GM21576 (cell line): Measurements from ENCODE around the gene DYNLT5.
A peak's percentile ranks its signal among the peaks of the same experiment; 100 is the strongest.
"Not testable (repeated sequence)": the region's sequence is repeated elsewhere in the genome, so short reads cannot be mapped to it uniquely, and the experiment has no call there.

Source experiments
- ATAC-seq: cut with Tn5 transposase; IDR thresholded peaks from one replicate; pipeline ENCODE4 v1.9.1; 2021; ENCODE audit warnings: mild to moderate bottlenecking, moderate library complexity; ENCODE audit not compliant: unreplicated experiment

Gene DYNLT5

DNA sequence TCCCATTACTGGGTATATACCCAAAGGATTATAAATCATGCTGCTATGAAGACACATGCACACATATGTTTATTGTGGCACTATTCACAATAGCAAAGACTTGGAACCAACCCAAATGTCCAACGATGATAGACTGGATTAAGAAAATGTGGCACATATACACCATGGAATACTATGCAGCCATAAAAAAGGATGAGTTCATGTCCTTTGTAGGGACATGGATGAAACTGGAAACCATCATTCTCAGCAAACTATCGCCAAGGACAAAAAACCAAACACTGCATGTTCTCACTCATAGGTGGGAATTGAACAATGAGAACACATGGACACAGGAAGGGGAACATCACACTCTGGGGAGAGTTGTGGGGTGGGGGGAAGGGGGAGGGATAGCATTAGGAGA is 33.5 kb downstream of the DYNLT5 start:
- ATAC-seq = not testable (repeated sequence)

DNA sequence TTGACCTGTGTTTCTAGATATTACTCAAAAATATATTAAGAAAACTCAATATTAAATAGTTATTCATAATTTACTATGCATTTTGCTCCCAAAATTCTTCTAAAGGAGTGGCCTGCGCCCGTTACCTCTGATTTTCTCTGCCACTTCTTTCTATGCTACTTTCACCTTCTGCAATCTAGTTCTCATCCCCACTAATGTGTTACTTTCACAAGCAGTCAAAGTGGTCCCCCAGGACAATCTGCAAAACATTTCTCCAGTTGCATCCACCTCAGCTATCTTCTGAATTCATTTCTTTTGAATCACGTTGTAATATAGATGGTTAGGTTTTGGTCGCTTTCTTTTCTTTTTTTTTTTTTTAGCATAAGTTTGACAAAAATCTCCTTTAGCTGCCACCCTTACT is 35.4 kb downstream of the DYNLT5 start:
- no peak for ATAC-seq

DNA sequence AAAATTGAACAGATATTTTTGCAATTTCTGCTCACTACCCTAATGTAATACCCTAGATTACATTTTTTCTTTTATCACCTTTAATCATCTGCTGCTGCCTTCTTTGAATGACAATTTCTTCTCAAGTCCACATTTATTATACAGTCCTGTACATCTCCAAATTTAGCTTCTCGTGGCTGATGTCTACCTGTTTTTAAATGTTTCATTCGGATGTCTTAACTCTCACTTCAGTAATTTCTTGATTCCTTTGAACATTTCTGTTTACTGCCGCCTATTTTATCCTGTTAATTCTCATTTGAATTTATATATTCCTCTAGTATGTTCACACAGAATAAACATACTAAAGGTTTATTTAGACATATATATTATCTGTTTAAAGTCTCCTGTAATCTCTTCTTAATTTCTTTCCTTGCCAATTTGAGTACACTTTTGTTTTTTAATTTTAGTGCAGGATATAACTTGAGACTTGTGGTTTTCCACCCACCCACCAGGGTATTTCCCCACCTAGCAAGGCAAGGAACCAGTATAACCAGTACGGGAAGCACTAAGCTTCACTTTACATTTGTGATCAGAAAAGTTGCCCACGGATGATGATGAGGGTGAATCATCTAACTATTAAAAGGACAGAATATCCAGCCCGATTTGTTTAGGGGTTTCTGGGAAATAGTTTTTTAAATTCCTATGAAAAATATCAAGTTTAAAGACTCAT is 36.1 kb downstream of the DYNLT5 start:
- peak; percentile 91 for ATAC-seq

- no peak for ATAC-seq
Observed at GRCh38 chr1:66791621-66792610, 39.7 kb downstream of the DYNLT5 start.

DNA sequence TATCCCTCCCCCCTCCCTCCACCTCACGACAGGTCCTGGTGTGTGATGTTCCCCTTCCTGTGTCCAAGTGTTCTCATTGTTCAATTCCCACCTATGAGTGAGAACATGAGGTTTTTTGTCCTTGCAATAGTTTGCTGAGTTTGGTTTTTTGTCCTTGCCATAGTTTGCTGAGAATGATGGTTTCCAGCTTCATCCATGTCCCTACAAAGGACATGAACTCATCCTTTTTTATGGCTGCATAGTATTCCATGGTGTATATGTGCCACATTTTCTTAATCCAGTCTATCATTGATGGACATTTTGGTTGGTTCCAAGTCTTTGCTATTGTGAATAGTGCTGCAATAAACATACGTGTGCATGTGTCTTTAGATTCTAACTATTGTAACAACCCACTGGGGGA is 43.6 kb downstream of the DYNLT5 start:
- not testable (repeated sequence) for ATAC-seq

- no peak for ATAC-seq
Observed at GRCh38 chr1:66809245-66809644, 57.0 kb downstream of the DYNLT5 start.

- ATAC-seq = no peak
Observed at GRCh38 chr1:66809736-66810326, 57.6 kb downstream of the DYNLT5 start.

DNA sequence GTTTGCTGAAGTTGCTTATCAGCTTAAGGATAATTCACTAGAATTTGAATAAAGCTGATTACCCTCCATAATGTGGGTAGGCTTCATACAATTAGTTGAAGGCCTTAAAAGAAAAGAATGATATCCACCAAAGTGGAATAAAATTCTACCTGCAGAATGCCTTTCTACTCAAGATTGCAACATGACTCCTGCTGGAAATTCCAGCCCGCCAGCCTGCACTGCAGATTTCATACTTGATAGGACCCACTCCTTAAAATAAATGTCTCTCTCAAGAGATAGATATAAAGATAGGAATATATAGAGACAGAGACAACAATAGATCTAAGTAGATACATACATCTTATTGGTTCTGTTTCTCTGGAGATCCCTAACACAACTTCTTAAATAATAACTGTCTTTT is 72.5 kb downstream of the DYNLT5 start:
- no peak for ATAC-seq
